GM12878 (cell line): ENCODE measurements around the gene SLC9C2. TPM values are rescaled to one million over a fixed set of nuclear protein-coding genes. Genes with fewer than 3 reads are reported as not detected.

ENCODE experiments used
- ATAC-seq: fragments of 200-7000 bp; cut with Tn5 transposase; 3 replicates; pipeline ENCODE4 v1.9.1; 2020; ENCODE audit warnings: mild to moderate bottlenecking, moderate library complexity
- BruUV-seq: library from RNA; stranded (reverse); fragments of 400-500 nt; replicated peaks from 2 replicates; lab custom pipeline; 2021; lab: Mats Ljungman, UMichigan
- CTCF ChIA-PET: fragments of 300-600 bp; sonication (Branson Sonifier 250); formaldehyde crosslinking; extraction: SDS; loops from one replicate; lab custom pipeline; 2021; ENCODE audit warnings: inconsistent platforms; lab: Yijun Ruan, JAX
- POLR2A ChIA-PET: fragments of 350-600 bp; formaldehyde crosslinking; extraction: SDS; loops from one replicate; lab custom pipeline; 2021; ENCODE audit warnings: inconsistent platforms; lab: Charles Lee
- RAD21 ChIA-PET: fragments of 300-600 bp; sonication (Branson Sonifier 250); formaldehyde crosslinking; loops from one replicate; lab custom pipeline; 2023; ENCODE audit warnings: antibody characterized with exemption; ENCODE audit not compliant: unreplicated experiment; lab: Charles Lee
- SMC1A ChIA-PET: fragments of 300-600 bp; sonication (Branson Sonifier 250); formaldehyde crosslinking; loops from one replicate; lab custom pipeline; 2023; ENCODE audit not compliant: unreplicated experiment, uncharacterized antibody; lab: Charles Lee
- DNase-seq: peaks from one replicate; pipeline ENCODE4 v3.0.0-alpha.2; 2011; ENCODE audit warnings: low read depth, low spot score
- FAIRE-seq: peaks from 3 replicates; lab custom pipeline; 2011; peaks lifted over from hg19 to GRCh38; lab: Jason Lieb, UNC
- H2AFZ ChIP-seq: 2 replicates; pipeline ENCODE4 v1.6.0; 2011; ENCODE audit warnings: low read depth, low read length, control low read depth; ENCODE audit not compliant: control insufficient read depth
- H3K27ac ChIP-seq: 2 replicates; pipeline ENCODE4 v1.5.1; 2011; ENCODE audit warnings: control low read depth; ENCODE audit not compliant: control insufficient read depth, insufficient read depth
- H3K27me3 ChIP-seq, 2 experiments: replicated peaks in 1 of 2; 2 replicates each; pipeline versions ENCODE4 v1.6.0 to v1.6.1; 2011; ENCODE audit warnings: low read length in 1 of 2; ENCODE audit not compliant: control insufficient read depth in 2 of 2, insufficient read depth in 2 of 2
- H3K36me3 ChIP-seq, 2 experiments: 2 replicates each; pipeline ENCODE4 v1.5.1; 2011; ENCODE audit warnings: low read length in 1 of 2; ENCODE audit not compliant: control insufficient read depth in 2 of 2, insufficient read depth in 2 of 2
- H3K4me1 ChIP-seq: 2 replicates; pipeline ENCODE4 v1.6.1; 2011; ENCODE audit warnings: mild to moderate bottlenecking, low read length, moderate library complexity, mixed read lengths; ENCODE audit not compliant: control insufficient read depth, insufficient read depth
- H3K4me2 ChIP-seq: 2 replicates; pipeline ENCODE4 v1.6.0; 2011; ENCODE audit warnings: control low read depth; ENCODE audit not compliant: control insufficient read depth, insufficient read depth
- H3K4me3 ChIP-seq: fragments of 200-600 bp; sonication (generic); 2 replicates; pipeline ENCODE4 v1.5.1; 2016
- H3K79me2 ChIP-seq: 2 replicates; pipeline ENCODE4 v1.6.0; 2011; ENCODE audit warnings: low read length; ENCODE audit not compliant: control insufficient read depth, insufficient read depth
- H3K9ac ChIP-seq: 2 replicates; pipeline ENCODE4 v1.8.0; 2011; ENCODE audit warnings: low read length, control low read depth, mixed read lengths; ENCODE audit not compliant: control insufficient read depth, insufficient read depth
- H3K9me3 ChIP-seq: replicated peaks from 3 replicates; pipeline ENCODE4 v1.5.1; 2011; ENCODE audit warnings: mild to moderate bottlenecking, low read length; ENCODE audit not compliant: control insufficient read depth, insufficient read depth
- H4K20me1 ChIP-seq: 2 replicates; pipeline ENCODE4 v1.6.0; 2011; ENCODE audit not compliant: control insufficient read depth, insufficient read depth
- BACH1 ChIP-seq: fragments of 450-650 bp; IDR thresholded peaks from 2 replicates; pipeline ENCODE4 v1.6.1; 2017; ENCODE audit warnings: mild to moderate bottlenecking, borderline replicate concordance
- BCL3 ChIP-seq: IDR thresholded peaks from 2 replicates; pipeline ENCODE4 v1.6.1; 2011; ENCODE audit warnings: borderline replicate concordance, low read depth, mild to moderate bottlenecking, moderate library complexity, low read length; ENCODE audit not compliant: insufficient read depth, poor library complexity, severe bottlenecking
- CEBPB ChIP-seq, 2 experiments: fragments of 150-350 bp in 1 of 2; IDR thresholded peaks; 2 replicates each; pipeline ENCODE4 v1.6.1; 2012 to 2014; ENCODE audit warnings: low read depth in 2 of 2, low read length in 2 of 2, borderline replicate concordance in 1 of 2, inconsistent platforms in 1 of 2
- IRF5 ChIP-seq: fragments of 450-650 bp; IDR thresholded peaks from 2 replicates; pipeline ENCODE4 v1.6.1; 2017; ENCODE audit warnings: borderline replicate concordance
- NR2C1 ChIP-seq: fragments of 450-650 bp; IDR thresholded peaks from 2 replicates; pipeline ENCODE4 v1.6.1; 2017; ENCODE audit warnings: antibody characterized with exemption, mild to moderate bottlenecking, moderate library complexity
- POLR2A ChIP-seq: IDR thresholded peaks from 2 replicates; pipeline ENCODE4 v1.6.1; 2011; ENCODE audit warnings: low read depth, mild to moderate bottlenecking, low read length
- RCOR1 ChIP-seq: conservative IDR thresholded peaks from 2 replicates; pipeline ENCODE4 v1.6.1; 2012; ENCODE audit warnings: low read depth, low read length, improper control_type of control experiment
- RELB ChIP-seq: fragments of 450-650 bp; IDR thresholded peaks from 2 replicates; pipeline ENCODE4 v1.6.1; 2017; ENCODE audit warnings: low read depth, mild to moderate bottlenecking, moderate library complexity
- ZBTB11 ChIP-seq: fragments of 450-650 bp; formaldehyde crosslinking; IDR thresholded peaks from 2 replicates; pipeline ENCODE4 v1.5.0; 2022; ENCODE audit warnings: mild to moderate bottlenecking, missing genetic modification characterization
- ZBTB33 ChIP-seq: fragments of 450-650 bp; IDR thresholded peaks from 2 replicates; pipeline ENCODE4 v1.6.1; 2017; ENCODE audit warnings: mild to moderate bottlenecking
- ZNF24 ChIP-seq: fragments of 450-650 bp; IDR thresholded peaks from 2 replicates; pipeline ENCODE4 v1.6.1; 2017; ENCODE audit warnings: antibody characterized with exemption, mild to moderate bottlenecking
- WGBS: methylation state at CpG from one replicate; pipeline ENCODE4 v1.1.6; 2016; ENCODE audit warnings: low lambda C conversion rate; ENCODE audit not compliant: insufficient replicate concordance, insufficient coverage; ENCODE audit errors: missing lambda C conversion rate; 5-methylcytosine and 5-hydroxymethylcytosine counted together
- in situ Hi-C: fragments of 300-500 bp; cut with MboI; formaldehyde crosslinking; loops from 9 replicates; pipeline ENCODE4 v1.14.3; 2018; ENCODE audit warnings: mixed read lengths
- intact Hi-C: fragments of 100-400 bp; cut with micrococcal nuclease; formaldehyde crosslinking; loops from one replicate; pipeline ENCODE4 v1.14.2; 2022; ENCODE audit not compliant: unreplicated experiment
- polyA plus RNA-seq, 11 experiments: library from polyadenylated mRNA; depleted of rRNA in 4 of 11; unstranded in 6 of 11; stranded (reverse) in 5 of 11; fragments of >200 nt; fragmentation: Nextera tagmentation in 4 of 11; fragmentation: Illumina TruSeq in 1 of 11; extraction: Ambion mirVana in 4 of 11; extraction: Trizol in 1 of 11; gene quantifications; 1 replicate in 1 of 11; 2 replicates in 10 of 11; pipeline versions ENCODE4 v1.2.1 to v1.2.3, GENCODE V29; 2011 to 2016; ENCODE audit warnings: inconsistent platforms in 2 of 11, missing spikeins in 2 of 11, low read depth in 1 of 11
- total RNA-seq, 4 experiments: library from RNA; depleted of rRNA in 3 of 4; stranded (reverse); fragments of >200 nt in 3 of 4; fragmentation: Illumina TruSeq in 1 of 4; extraction: Trizol in 1 of 4; gene quantifications; 2 replicates each; pipeline versions ENCODE4 v1.2.1 to v1.2.3, GENCODE V29; 2013 to 2021

Gene SLC9C2
- total and polyA plus RNA-seq, 10 of the 15 experiments (the other 5 are each of a cell fraction or from before 2014, with no cell fraction given), result not detected

GRCh38 chr1:173474097-173474779 lies 128.6 kb downstream of the SLC9C2 start:
- Histone ChIP-seq H3K9me3 (peaks cover 9% of the 10 kb centered on the region; the same call in 2 of the 3 replicates), H3K9ac (no peak overlapping the region), H3K36me3 (no peaks in the 10 kb centered on the region), H3K27ac (no peak overlapping the region), H3K4me3 (no peak overlapping the region; the same call in 1 of the 2 replicates), H3K79me2 (peaks cover 30% of the 10 kb centered on the region), H4K20me1 (no peaks in the 10 kb centered on the region), H3K4me1 (peaks cover 8% of the 10 kb centered on the region), H3K27me3 (no peaks in the 10 kb centered on the region), H2AFZ (no peak overlapping the region), H3K4me2 (no peak overlapping the region)
- no peak for ATAC-seq
- intact Hi-C loops, result no loop called here
- SMC1A ChIA-PET, result interaction anchor here (0.7 kb wide), 1 partner anchor 29 kb away, joined by 3 read pairs; no protein-coding TSS in a partner anchor
- no peak for FAIRE-seq
- RAD21 ChIA-PET, result interaction anchor here (1.5 kb wide), 1 partner anchor 44 kb away, joined by 6 read pairs; no protein-coding TSS in a partner anchor
- no TSS peak for BruUV-seq
- CTCF ChIA-PET, result interaction anchor here (0.7 to 2.6 kb wide), 2 partner anchors 11 to 56 kb away, joined by 3 to 7 read pairs; no protein-coding TSS in a partner anchor
- over 99% methylated on average over 5 of the region's 5 CpGs for WGBS
- POLR2A ChIA-PET, result no interaction called here
- in situ Hi-C loops, result no loop called here
- DNase-seq, result no peak
- TF ChIP-seq RCOR1 (no peak), POLR2A (no peak), ZNF24 (no peak), ZBTB11 (CRISPR knock-in tag) (no peak), IRF5 (no peak), RELB (no peak), ZBTB33 (no peak), BACH1 (no peak), CEBPB (IDR thresholded peaks at IDR 0.05; ENCODE audit: borderline replicate concordance in 1 of 2, low read depth in 2 of 2, low read length in 2 of 2) (no peak), NR2C1 (no peak), BCL3 (no peak)
